RPMI7951 (cell line): ENCODE measurements around the gene TSEN2. TPM values are rescaled to one million over a fixed set of nuclear protein-coding genes. Genes with fewer than 3 reads are reported as not detected.
A peak's percentile ranks its signal among the peaks of the same experiment; 100 is the strongest.

Source experiments
- DNase-seq: peaks from one replicate; pipeline ENCODE4 v3.0.0-alpha.2; 2012; ENCODE audit warnings: low read depth
- total RNA-seq: library from RNA; depleted of rRNA; stranded (reverse); fragments of >200 nt; shearing (Covaris generic); gene quantifications from 2 replicates; pipeline ENCODE4 v1.2.3, GENCODE V29; 2014

The TSEN2 gene
- total RNA-seq, 1 experiment from 2014 or later, result 12.4 TPM

DNA sequence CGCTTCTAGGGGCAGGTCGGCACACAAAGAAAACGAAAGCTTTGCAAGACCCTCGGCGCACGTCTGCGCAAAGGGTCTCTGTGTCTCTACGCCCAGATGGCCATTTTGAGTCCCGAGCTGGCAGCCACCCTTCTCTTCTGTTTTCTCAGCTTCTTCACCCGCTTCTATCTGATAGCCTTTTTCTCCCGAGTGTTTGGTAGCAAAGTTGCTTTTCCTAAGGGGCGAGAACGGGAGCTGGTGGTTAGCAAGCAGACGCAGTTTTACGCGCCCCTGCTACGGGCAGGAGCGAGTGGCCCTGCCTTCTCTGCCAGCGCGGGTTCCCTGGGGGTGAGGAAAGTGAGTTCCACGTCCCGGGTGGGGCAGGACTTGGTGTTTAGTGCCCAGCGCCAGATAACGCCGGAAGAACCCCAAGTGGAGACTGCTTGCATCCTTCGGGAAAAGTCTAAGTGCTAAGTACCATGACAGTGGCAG, 69.7 kb downstream of the TSEN2 start:
- DNase-seq, result peak; percentile 38

DNA sequence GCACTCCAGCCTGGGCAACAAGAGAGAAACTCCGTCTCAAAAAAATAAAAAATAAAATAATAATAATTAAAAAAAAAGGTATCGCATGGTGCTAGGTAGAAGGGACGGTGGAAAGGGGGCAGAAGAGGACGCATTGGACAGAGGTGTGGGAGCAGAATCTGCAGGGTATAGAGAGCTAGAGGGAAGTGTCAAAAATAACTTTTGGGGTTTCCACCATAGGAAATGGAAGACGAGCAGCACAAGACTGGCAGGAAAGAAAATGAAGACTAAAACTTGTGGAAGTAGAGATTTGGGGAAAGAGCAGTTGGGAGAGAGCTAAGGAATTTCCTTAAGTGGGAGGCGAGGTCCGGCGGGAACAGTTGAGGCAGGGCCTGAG, 72.0 kb downstream of the TSEN2 start:
- no peak for DNase-seq

DNA sequence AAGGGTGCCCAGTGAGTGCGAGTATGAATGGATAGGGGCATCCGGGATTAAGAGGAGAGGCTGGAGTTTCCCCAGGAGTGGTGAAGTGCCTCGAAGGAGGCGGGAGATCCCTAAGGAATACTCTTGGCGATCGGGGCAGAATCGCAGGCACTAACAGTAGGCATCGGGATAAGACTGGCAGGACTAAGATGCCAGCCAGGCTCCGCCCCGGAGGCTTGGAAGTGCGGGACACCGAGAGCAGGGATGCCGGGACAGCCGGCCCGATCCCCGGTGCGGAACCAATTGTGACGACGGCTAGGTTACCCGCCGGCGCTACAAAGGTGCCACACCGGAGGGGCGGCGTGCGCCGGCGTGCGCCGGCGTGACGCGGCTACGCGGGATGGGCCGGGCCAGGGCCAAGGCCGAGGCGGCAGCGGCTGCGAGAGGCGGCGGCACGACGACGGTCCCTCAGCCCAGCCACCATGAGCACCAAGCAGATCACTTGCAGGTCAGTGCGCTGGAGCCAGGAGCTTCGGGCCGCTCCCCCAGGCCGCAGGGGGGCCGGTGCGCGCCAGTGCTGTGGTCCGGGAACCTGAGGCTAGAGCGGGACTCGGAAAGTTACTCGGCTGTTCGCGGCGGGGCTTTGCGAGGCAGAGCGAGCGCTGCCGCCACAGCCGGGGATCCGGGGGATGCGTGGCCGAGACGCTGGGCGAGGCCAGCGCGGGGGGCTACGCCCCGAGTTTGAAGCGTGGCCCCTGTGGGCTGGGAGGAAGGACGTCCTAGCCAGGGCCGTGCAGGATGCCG, 72.6 kb downstream of the TSEN2 start, which contains the start of gene MKRN2:
Gene MKRN2, plus strand, starts transcription at position 398 of the 783 bp plus-strand sequence. Its CDS starts 64 bp downstream, at position 462.
- DNase-seq, result peak; percentile 88

DNA sequence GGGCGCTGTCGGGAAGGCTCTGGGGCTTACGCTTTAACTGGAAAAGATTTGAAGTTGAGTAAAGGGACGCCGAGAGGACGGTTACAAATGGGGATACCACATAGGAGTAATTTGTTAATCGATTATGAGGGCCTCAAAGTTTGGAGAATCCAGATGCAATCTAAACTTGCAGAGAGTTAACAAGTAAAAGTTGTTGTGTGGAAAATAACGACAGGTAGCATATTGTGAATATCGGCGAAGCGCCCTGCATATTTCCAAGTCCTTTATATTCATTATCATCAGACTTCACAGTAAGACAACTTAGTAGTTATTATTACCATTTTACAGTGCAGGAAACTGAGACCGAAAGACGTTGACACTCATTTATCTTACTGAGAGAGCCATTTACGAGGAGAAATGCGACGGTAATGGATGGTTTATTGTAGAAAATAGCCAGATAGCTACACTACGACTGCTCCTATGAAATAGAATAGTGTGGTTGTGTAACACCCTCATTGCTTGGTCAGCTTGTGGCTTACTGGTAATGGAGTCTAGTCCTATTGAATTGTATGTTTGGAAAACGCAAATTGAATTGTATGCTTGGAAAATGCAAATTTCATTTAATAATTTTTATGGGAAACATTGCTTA, 73.3 kb downstream of the TSEN2 start:
- DNase-seq, result peak; percentile 33

DNA sequence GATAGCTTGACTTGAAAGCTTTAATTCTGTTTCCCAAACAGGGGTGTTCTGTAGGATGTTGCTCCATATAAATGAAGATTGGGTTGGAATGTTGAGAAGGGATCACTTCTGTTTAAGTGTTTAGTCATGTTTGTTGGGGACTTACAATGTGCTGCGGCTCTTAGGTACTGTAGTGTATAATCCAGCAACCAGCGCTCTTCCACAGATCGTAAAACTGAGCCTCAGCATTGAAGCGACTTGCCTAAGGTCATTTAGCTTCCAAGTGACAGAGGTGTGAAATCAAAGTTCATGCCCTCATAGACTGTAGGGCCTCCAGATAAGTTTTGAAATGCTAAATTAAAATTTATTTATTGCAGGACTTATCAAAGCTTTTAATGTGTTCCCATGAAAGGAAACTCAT, 74.4 kb downstream of the TSEN2 start:
- no peak for DNase-seq

DNA sequence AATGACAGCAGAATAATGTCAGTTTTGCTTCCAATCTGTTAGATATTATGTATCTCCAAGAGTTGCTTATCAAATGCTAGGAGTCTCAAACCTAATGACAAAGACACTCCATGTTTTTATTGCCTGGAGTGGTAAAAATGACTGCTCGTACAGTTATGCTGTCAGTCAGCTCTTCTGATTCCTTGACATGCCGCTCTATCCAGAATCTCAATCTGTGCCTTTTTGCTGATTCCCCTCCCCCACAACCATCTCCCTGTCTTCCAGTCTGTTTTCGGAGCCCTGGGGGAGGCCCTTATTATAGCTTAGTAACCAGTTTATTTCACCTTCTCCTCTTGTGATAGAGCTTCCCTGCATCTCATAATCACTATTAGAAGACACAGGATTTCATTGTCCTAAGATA, 75.2 kb downstream of the TSEN2 start:
- no peak for DNase-seq

DNA sequence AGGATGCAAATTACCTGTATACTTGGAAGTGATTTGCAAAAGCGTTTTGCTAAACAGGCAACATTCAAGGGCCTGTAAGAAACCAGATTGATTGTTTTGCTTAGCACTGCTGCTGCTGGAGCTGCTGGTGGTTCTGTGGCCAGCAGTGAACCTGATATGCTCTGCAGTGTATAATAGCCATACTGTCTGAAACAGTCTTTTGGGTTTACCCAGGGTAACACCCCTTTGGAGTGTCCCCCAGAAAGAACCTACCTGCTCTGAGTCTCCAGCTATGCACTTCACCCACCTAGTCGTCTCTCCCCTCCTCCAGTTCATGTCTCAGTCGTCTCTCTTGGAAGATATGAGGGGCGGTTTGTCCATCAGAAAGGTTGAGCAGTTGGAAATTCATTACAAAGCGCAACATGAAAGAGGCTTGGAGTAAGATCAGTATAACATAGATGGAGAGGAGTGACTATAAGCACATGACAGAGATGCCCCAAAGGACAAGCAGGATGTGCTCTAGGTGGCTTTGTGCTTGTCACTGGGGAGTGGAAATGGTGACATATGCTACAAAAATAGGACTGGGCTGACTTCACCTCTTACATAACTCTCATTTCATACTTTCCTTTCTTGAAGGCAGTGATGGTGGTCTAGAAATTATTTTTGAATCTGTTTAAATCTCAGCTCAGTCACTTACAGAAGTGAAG, 76.4 kb downstream of the TSEN2 start:
- no peak for DNase-seq

DNA sequence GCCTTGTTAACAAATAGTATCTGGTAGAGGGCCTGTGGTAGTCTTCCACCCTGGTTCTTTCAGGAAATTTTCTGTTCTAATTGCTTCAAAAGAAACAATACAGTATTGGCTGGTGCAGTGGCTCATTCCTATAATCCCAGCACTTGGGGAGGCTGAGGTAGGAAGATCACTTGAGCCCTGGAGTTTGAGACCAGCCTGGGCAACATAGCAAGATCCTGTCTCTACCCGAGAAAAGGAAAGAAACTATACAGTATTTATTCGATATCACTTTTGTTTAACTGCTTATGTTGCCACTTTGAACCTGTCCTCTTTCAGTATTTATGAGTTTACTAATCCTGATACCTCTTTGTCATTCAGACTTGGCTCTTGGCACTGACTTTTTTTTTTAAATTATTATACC, 77.1 kb downstream of the TSEN2 start:
- DNase-seq, result no peak

DNA sequence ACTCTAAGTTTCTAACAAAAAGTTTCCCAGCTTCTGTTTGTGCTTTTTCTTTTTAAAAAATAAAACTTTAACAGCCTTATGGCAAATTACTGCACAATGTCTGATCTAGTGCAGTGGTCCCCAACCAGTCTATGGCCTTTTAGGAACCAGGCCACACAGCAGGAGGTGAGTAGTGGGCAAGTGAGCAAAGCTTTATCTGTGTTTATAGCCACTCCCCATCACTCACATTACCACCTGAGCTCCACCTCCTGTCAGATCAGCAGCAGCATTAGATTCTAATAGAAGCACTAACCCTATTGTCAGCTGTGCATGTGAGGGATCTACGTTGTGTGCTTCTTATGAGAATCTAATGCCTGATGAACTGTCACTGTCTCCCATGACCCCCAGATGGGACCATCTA, 78.2 kb downstream of the TSEN2 start:
- no peak for DNase-seq

DNA sequence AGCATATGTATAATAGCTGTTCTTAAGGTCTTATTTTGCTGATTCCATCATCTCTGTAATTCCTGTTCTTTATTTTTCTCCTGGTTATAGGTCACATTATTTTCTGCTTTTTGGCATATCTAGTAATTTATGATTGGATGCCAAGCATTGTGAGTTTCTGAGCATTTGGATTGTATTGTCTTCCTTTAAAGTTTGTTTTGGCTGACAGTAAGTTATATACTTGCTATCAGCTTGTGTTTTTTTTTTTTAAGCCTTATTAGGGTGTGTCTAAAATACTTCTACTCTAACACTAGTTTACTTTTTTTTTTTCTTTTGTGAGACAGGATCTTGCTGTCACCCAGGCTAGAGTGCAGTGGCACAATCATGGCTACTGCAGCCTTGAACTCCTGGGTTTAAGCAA, 82.7 kb downstream of the TSEN2 start:
- no peak for DNase-seq

DNA sequence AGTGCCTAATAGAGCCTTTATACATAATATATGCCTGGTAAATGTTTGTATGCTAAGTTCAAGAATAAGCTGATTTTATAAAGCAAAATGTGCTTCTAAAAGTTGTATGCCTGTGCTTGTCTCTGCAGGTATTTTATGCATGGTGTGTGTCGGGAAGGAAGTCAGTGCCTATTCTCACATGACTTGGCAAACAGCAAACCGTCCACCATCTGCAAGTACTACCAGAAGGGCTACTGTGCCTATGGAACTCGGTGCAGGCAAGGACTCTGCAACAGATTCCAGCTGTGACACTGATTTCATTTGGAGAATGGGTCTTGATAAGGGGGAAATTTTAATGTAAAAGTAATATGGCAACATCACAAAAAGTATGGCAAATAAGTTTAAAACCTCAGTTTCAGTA, 84.5 kb downstream of the TSEN2 start:
- DNase-seq, result no peak

DNA sequence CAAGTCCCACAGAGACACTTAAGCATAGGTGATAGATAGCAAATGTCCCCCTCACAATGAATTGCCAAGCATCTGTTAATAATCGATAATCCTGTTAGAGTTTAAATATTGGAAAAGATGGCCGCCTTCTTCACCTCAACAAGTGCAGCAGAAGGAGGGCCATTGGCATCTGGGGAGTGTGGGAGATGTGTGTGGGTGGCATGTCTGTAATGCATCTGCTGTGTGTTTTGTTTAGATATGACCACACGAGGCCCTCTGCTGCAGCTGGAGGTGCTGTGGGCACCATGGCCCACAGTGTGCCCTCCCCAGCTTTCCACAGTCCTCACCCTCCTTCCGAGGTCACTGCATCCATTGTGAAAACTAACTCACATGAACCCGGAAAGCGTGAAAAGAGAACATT, 85.6 kb downstream of the TSEN2 start:
- DNase-seq, result no peak

DNA sequence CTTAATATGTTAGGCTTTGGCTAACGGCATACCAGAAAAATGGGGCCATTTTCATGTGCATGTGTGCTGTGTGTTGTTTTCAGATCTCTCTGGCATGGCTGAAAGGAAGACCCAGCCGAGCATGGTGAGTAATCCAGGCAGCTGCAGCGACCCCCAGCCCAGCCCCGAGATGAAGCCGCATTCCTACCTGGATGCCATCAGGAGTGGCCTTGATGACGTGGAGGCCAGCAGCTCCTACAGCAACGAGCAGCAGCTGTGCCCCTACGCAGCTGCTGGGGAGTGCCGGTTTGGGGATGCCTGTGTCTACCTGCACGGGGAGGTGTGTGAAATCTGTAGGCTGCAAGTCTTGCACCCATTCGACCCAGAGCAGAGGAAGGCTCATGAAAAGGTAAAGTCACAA, 87.7 kb downstream of the TSEN2 start:
- no peak for DNase-seq

DNA sequence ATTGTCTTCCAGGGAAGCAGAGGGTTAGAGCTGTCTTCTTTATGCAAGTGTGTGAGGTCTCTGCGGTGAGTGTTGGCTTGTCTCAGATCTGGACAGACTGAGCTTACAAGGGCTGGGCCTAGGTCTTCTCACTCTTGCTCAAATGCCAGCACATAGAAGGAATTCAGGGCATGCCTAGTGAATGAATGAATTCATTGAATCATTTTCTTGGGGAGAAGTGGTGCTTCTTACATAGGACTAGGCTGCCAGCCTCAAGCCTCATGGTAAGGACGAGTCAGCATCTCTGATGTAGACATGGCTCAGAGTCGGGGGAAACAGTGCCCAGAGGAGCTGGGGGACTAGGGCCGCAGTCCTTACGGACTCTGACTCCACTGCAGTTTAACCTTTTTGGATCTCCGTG, 89.9 kb downstream of the TSEN2 start:
- no peak for DNase-seq

DNA sequence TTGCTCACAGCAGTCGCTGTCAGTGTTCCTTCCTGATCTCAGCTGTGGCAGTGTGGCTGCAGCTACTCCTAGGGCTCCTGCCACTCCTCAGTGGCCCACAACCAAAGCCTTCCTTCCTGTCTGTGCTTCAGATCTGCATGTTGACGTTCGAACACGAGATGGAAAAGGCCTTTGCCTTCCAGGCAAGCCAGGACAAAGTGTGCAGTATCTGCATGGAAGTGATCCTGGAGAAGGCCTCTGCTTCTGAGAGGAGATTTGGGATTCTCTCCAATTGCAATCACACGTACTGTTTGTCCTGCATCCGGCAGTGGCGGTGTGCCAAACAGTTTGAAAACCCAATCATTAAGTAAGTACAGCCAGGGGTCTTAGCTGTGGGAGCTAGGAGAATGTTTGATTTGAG, 90.4 kb downstream of the TSEN2 start:
- DNase-seq, result no peak

DNA sequence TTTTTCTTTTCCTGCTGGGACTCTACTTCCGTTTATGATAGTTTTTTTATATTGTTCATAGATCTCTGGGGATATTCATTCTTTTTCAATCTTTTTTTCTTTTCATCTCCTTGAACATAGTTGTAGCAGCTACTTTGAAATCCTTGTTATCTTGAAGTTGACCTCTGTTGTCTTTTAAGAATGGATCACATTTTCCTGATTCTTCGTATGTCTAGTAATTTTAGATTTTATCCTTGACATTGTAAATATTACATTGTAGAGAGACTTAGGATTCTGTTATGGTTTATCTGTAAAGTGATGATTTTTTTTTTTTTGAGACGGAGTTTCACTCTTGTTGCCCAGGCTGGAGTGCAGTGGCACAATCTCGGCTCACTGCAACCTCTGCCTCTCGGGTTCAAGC, 93.1 kb downstream of the TSEN2 start:
- DNase-seq, result no peak

DNA sequence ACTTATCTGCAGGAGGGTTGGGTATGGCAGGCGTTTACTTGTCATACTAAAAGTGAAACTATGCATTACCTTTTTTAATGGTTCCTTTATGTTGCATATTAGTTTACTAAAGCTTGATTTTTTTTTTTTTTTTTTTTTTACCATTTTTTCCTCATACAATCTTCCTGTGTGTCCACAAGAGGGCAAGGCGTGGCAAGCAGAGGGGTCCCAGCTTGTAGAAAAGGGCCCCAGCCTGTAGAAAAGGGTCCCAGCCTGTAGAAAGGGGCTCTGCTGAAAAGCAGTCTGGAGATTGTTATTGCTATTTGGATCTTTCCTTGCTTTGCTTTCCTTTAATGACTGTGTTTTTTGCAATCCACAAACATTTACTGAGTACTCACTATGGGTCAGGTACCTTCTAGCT, 94.5 kb downstream of the TSEN2 start:
- DNase-seq, result no peak

DNA sequence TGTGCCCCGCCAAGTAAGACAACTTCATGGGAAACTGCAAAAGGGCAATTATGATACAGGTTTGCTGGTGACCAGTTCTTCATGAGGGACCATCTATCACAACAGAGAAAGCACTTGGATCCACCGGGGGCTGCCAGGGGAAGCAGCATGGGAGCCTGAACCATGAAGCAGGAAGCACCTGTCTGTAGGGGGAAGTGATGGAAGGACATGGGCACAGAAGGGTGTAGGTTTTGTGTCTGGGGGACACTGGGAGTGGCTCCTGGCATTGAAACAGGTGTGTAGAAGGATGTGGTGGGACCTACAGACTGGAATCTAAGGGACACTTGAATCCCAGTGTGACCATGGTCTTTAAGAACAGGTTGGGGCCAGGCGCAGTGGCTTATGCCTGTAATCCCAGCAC, 95.2 kb downstream of the TSEN2 start:
- DNase-seq, result no peak

DNA sequence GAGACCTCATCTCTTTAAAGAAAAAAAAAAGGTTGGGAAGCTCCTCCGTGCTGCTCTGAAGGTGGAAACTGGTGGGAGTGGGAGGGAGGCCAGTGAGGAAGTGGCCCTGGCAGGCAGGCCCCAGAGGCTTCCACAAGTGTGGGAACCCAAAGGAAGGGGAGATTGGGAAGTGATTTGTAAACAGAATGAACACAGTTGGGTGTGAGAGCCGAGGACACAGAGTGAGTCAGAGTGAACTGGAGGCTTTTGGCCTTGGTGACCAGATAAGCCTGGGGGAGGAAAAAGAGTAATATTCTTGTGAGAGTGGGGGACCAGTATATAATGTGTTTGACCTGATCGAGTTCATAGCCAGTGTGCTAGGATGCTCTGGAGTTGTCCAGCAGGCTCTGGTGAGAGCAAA, 95.6 kb downstream of the TSEN2 start:
- peak; percentile 16 for DNase-seq

DNA sequence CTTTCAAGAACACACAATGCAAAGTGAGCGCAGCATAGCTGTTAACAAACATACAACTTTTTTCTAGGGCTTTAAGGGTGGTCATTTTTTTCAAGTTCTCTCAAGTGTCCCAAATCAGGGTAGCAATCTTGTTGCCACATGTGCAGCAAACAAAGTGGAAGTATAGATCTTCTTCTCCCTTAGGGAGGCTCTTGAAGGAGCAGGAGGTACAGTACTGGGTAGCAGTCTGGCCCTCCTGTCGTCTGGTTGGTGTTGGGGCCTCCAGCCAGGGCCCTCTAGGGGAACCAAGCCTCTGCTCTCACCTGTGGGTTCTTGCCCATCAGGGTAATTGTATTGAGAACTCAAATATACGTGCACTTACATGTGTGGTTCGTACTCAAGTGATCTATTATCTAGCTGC, 98.5 kb downstream of the TSEN2 start:
- no peak for DNase-seq
